ENCODE measurements around the gene CMPK2.

- no peak for TF ChIP-seq CTCF (IDR thresholded peaks at IDR 0.05; ENCODE audit: borderline replicate concordance, extremely low read depth, low read length, poor library complexity, severe bottlenecking)
- TF ChIP-seq EZH2 (IDR thresholded peaks at IDR 0.05; ENCODE audit: borderline replicate concordance, low read depth, low read length, severe bottlenecking), result no peak
Observed at GRCh38 chr2:6881046-6881445, 15.3 kb upstream of the CMPK2 start.
